GM13977 (cell line): ENCODE data around the gene CDT1.

ENCODE experiments used
- DNase-seq: peaks from one replicate; pipeline ENCODE4 v3.0.0; 2012; ENCODE audit warnings: low spot score
- in situ Hi-C: fragments of 300-500 bp; cut with MboI; formaldehyde crosslinking; loops from one replicate; pipeline ENCODE4 v1.12.0; 2022; ENCODE audit warnings: low sequenced_read_pairs, low pct_unique_long_range_greater_than_20kb, mixed read lengths, inconsistent platforms; ENCODE audit not compliant: unreplicated experiment
- TF ChIP-seq, protein P1 (sequence below): IDR thresholded peaks from 2 replicates; pipeline ENCODE4 v1.5.1; 2012; ENCODE audit warnings: mild to moderate bottlenecking, control low read depth; ENCODE audit not compliant: insufficient read depth; ENCODE audit errors: extremely low read depth, missing control alignments

Gene CDT1

GRCh38 chr16:88825146-88825545, 21.6 kb downstream of the CDT1 start:
- in situ Hi-C loops, result no loop called here
- TF ChIP-seq, protein P1, sequence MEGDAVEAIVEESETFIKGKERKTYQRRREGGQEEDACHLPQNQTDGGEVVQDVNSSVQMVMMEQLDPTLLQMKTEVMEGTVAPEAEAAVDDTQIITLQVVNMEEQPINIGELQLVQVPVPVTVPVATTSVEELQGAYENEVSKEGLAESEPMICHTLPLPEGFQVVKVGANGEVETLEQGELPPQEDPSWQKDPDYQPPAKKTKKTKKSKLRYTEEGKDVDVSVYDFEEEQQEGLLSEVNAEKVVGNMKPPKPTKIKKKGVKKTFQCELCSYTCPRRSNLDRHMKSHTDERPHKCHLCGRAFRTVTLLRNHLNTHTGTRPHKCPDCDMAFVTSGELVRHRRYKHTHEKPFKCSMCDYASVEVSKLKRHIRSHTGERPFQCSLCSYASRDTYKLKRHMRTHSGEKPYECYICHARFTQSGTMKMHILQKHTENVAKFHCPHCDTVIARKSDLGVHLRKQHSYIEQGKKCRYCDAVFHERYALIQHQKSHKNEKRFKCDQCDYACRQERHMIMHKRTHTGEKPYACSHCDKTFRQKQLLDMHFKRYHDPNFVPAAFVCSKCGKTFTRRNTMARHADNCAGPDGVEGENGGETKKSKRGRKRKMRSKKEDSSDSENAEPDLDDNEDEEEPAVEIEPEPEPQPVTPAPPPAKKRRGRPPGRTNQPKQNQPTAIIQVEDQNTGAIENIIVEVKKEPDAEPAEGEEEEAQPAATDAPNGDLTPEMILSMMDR, result no peak
- no peak for DNase-seq

DNA sequence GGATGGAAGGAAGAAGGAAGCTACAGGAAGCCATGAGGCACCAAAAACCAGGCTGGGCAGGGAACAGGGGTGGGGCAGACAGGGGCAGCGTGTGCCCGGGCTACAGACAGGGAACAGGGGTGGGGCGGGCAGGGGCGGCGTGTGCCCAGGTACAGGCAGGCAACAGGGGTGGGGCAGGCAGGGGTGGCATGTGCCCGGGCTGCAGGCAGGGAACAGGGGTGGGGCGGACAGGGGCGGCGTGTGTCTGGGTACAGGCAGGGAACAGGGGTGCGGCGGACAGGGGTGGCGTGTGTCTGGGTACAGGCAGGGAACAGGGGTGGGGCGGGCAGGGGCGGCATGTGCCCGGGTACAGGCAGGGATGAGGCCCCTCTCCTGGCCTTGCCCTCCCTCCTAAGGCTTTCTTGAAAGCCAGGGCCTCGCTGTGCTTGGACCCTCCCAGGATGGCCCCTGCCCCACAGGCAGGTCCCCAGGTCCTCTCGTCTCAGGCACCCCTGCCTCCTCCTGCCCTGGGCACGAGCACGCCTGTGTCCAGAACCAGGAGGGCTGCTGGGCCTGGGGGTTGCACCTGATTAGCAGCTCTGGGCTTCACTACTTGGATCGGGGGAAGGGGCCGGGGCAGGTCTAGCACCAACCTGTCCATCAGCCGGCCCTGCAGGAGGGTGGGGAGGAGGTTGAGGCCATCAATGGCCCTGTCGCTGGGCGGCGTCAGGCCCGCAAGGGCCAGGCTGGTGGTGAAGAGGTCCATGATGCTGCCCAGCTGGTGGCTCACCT, 22.7 kb downstream of the CDT1 start:
- no peak for DNase-seq
- TF ChIP-seq, protein P1, result no peak
- in situ Hi-C loops, result no loop called here

GRCh38 chr16:88827727-88828126, 24.1 kb downstream of the CDT1 start:
- in situ Hi-C loops, result no loop called here
- TF ChIP-seq, protein P1, result no peak

DNA sequence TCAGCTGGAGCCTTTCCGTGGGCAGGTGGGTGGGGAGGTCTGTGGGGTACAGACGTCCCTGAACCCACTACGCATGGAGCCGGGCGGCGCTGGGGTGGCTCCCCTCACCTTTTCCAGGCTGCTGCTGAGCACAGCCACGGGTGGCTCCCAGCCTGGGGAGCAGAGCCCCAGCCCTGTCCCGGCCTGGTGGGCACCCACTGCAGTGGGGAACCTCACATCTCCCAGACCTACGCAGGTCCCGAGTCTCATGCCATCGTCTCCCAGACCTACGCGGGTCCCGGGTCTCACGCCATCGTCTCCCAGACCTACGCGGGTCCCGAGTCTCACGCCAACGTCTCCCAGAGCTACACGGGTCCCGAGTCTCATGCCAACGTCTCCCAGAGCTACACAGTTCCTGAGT, 25.1 kb downstream of the CDT1 start:
- in situ Hi-C loops, result no loop called here
- DNase-seq, result no peak
- TF ChIP-seq, protein P1, result no peak

More at GRCh38 chr16:88827727-88828126, 24.1 kb downstream of the CDT1 start:
- DNase-seq, result no peak

GRCh38 chr16:88830258-88830657, 26.7 kb downstream of the CDT1 start:
- DNase-seq, result no peak

GRCh38 chr16:88830783-88831182, 27.2 kb downstream of the CDT1 start:
- no peak for DNase-seq
- in situ Hi-C loops, result no loop called here
- TF ChIP-seq, protein P1, result no peak

More at GRCh38 chr16:88830258-88830657, 26.7 kb downstream of the CDT1 start:
- TF ChIP-seq, protein P1, result no peak
- in situ Hi-C loops, result no loop called here

DNA sequence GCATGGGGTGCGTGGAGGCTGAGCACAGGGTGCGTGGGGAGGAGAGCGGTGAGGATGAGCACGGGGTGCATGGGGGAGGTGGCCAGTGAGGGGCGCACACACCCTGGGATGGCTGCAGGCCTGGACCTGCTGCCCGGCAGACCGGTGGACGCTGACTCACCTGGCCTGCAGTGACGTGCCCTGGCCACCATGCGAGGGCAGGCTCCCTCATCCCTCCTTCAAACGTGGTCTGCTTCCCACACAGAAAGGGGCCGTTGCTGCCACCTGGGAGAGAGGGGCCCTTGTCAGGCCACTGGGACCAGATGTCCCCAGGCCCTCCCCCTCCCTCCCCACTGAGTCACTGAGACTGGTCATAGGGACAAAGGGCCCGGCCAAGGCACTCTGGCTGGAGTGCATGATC, 28.2 kb downstream of the CDT1 start:
- DNase-seq, result no peak
- in situ Hi-C loops, result no loop called here
- TF ChIP-seq, protein P1, result no peak
